T-helper 9 cell (primary cell): ENCODE results near the gene PPP1R12A.
"Not testable (repeated sequence)": the region's sequence is repeated elsewhere in the genome, so short reads cannot be mapped to it uniquely, and the experiment has no call there.

ENCODE experiments used
- DNase-seq: peaks from one replicate; pipeline ENCODE4 v3.0.0-alpha.2; 2020

Gene PPP1R12A

GRCh38 chr12:79841248-79841877 is 93.5 kb downstream of the PPP1R12A start:
- DNase-seq: no peak

GRCh38 chr12:79838359-79838758 is 96.5 kb downstream of the PPP1R12A start:
- DNase-seq: no peak

- DNase-seq: no peak
Measured at GRCh38 chr12:79837575-79837974, 97.3 kb downstream of the PPP1R12A start.

- no peak for DNase-seq
Measured at GRCh38 chr12:79835377-79835843, 99.5 kb downstream of the PPP1R12A start.

- DNase-seq: no peak
Measured at GRCh38 chr12:79834712-79835376, 100.1 kb downstream of the PPP1R12A start.

- no peak for DNase-seq
Measured at GRCh38 chr12:79830440-79830839, 104.5 kb downstream of the PPP1R12A start.

GRCh38 chr12:79828924-79829323 is 106.0 kb downstream of the PPP1R12A start:
- DNase-seq: no peak

- no peak for DNase-seq
Measured at GRCh38 chr12:79827484-79827883, 107.4 kb downstream of the PPP1R12A start.

- DNase-seq: no peak
Measured at GRCh38 chr12:79826267-79827128, 108.4 kb downstream of the PPP1R12A start.

GRCh38 chr12:79822475-79822874 is 112.4 kb downstream of the PPP1R12A start:
- no peak for DNase-seq

GRCh38 chr12:79818856-79819255 is 116.0 kb downstream of the PPP1R12A start:
- DNase-seq: no peak

GRCh38 chr12:79784366-79785065 is 150.4 kb downstream of the PPP1R12A start:
- not testable (repeated sequence) for DNase-seq

- DNase-seq: no peak
Measured at GRCh38 chr12:79782172-79782900, 152.6 kb downstream of the PPP1R12A start.

- DNase-seq: no peak
Measured at GRCh38 chr12:79778802-79779448, 156.0 kb downstream of the PPP1R12A start.

- no peak for DNase-seq
Measured at GRCh38 chr12:79776111-79776510, 158.8 kb downstream of the PPP1R12A start.

- no peak for DNase-seq
Measured at GRCh38 chr12:79775355-79776027, 159.4 kb downstream of the PPP1R12A start.

GRCh38 chr12:79773896-79774295 is 161.0 kb downstream of the PPP1R12A start:
- no peak for DNase-seq

- DNase-seq: no peak
Measured at GRCh38 chr12:79769860-79770485, 164.9 kb downstream of the PPP1R12A start.

GRCh38 chr12:79769189-79769859 is 165.6 kb downstream of the PPP1R12A start:
- DNase-seq: no peak
